ENCODE measurements around the gene MKI67. TPM values are rescaled to one million over a fixed set of nuclear protein-coding genes. Genes with fewer than 3 reads are reported as not detected.
"Not testable (repeated sequence)": the region's sequence is repeated elsewhere in the genome, so short reads cannot be mapped to it uniquely, and the experiment has no call there.

The MKI67 gene
- total RNA-seq, 2 donors from 2014 or later: 74.8 to 90.5 TPM

- peak; percentile 51 for DNase-seq
- no peaks in the 10 kb centered on the region for H3K27me3 Mint-ChIP-seq (ENCODE audit: insufficient read depth)
- 93 to 95% methylated on average over 6 to 11 of the region's 11 CpGs for WGBS, 2 experiments (ENCODE audit: insufficient coverage in 1 of 2, insufficient read length in 1 of 2)
- no peaks in the 10 kb centered on the region for H3K9me3 Mint-ChIP-seq
- Histone ChIP-seq H3K27ac (ENCODE audit: low read depth, low read length) (no peak overlapping the region), H3K9ac (ENCODE audit: extremely low read depth, low read length, poor library complexity, severe bottlenecking) (no peak overlapping the region), H3K36me3 (ENCODE audit: control insufficient read depth, insufficient read depth, low read length) (peaks cover 27% of the 10 kb centered on the region), H3K27me3 (ENCODE audit: control insufficient read depth, insufficient read depth, low read length, poor library complexity, severe bottlenecking) (no peaks in the 10 kb centered on the region), H3K9me3 (ENCODE audit: control insufficient read depth, low read length) (no peaks in the 10 kb centered on the region), H3K4me1 (ENCODE audit: control insufficient read depth, insufficient read depth, low read length) (no peaks in the 10 kb centered on the region), H3K4me3 (ENCODE audit: low read length) (no peak overlapping the region)
- TF ChIP-seq CTCF (conservative IDR thresholded peaks at IDR 0.05): no peak
- H3K4me1 Mint-ChIP-seq: no peaks in the 10 kb centered on the region
- peaks cover 26% of the 10 kb centered on the region for H3K36me3 Mint-ChIP-seq (ENCODE audit: low read depth)
- no peak overlapping the region for H3K4me3 Mint-ChIP-seq
- H3K27ac Mint-ChIP-seq: no peak overlapping the region
These were observed 31.0 kb downstream of the MKI67 start for GRCh38 chr10:128095027-128095752.

- H3K4me1 ChIP-seq (ENCODE audit: control insufficient read depth, insufficient read depth, low read length); H3K4me3 Mint-ChIP-seq; H3K9ac ChIP-seq (ENCODE audit: extremely low read depth, low read length, poor library complexity, severe bottlenecking); H3K27me3 ChIP-seq (ENCODE audit: control insufficient read depth, insufficient read depth, low read length, poor library complexity, severe bottlenecking); DNase-seq; H3K27ac ChIP-seq (ENCODE audit: low read depth, low read length); H3K27me3 Mint-ChIP-seq (ENCODE audit: insufficient read depth); H3K27ac Mint-ChIP-seq; H3K4me3 ChIP-seq (ENCODE audit: low read length); H3K9me3 Mint-ChIP-seq; H3K4me1 Mint-ChIP-seq; H3K9me3 ChIP-seq (ENCODE audit: control insufficient read depth, low read length): not testable (repeated sequence)
- WGBS, 2 experiments (ENCODE audit: insufficient coverage in 1 of 2, insufficient read length in 1 of 2): 92% methylated on average over 4 of the region's 4 CpGs; no CpG with 5 or more reads in 1 of the 2 experiments
- peaks cover 22% of the 10 kb centered on the region for H3K36me3 Mint-ChIP-seq (ENCODE audit: low read depth)
- peaks cover 21% of the 10 kb centered on the region for H3K36me3 ChIP-seq (ENCODE audit: control insufficient read depth, insufficient read depth, low read length)
These were observed 31.6 kb downstream of the MKI67 start for GRCh38 chr10:128094596-128094995.

- no peaks in the 10 kb centered on the region for H3K9me3 Mint-ChIP-seq
- H3K27me3 Mint-ChIP-seq (ENCODE audit: insufficient read depth): no peaks in the 10 kb centered on the region
- Histone ChIP-seq H3K27ac (ENCODE audit: low read depth, low read length) (no peak overlapping the region), H3K4me3 (ENCODE audit: low read length) (no peak overlapping the region), H3K4me1 (ENCODE audit: control insufficient read depth, insufficient read depth, low read length) (no peaks in the 10 kb centered on the region), H3K9ac (ENCODE audit: extremely low read depth, low read length, poor library complexity, severe bottlenecking) (no peak overlapping the region), H3K27me3 (ENCODE audit: control insufficient read depth, insufficient read depth, low read length, poor library complexity, severe bottlenecking) (no peaks in the 10 kb centered on the region), H3K36me3 (ENCODE audit: control insufficient read depth, insufficient read depth, low read length) (no peaks in the 10 kb centered on the region), H3K9me3 (ENCODE audit: control insufficient read depth, low read length) (no peaks in the 10 kb centered on the region)
- peaks cover 8% of the 10 kb centered on the region for H3K36me3 Mint-ChIP-seq (ENCODE audit: low read depth)
- no peak overlapping the region for H3K27ac Mint-ChIP-seq
- WGBS, 2 experiments (ENCODE audit: insufficient coverage in 1 of 2, insufficient read length in 1 of 2): 87 to 93% methylated on average over 2 of the region's 3 CpGs
- TF ChIP-seq CTCF (conservative IDR thresholded peaks at IDR 0.05): no peak
- peak; percentile 47 for DNase-seq
- no peak overlapping the region for H3K4me3 Mint-ChIP-seq
- no peaks in the 10 kb centered on the region for H3K4me1 Mint-ChIP-seq
These were observed 33.8 kb downstream of the MKI67 start for GRCh38 chr10:128092454-128092853.

Data from endodermal cell (in vitro differentiated cells).